ENCODE results near the gene PTGER4. TPM values are rescaled to one million over a fixed set of nuclear protein-coding genes. Genes with fewer than 3 reads are reported as not detected.
A peak's percentile ranks its signal among the peaks of the same experiment; 100 is the strongest.

PTGER4 gene
- polyA plus RNA-seq, 1 donor from 2014 or later = 24.9 TPM

GRCh38 chr5:40678460-40679147, 1.1 kb upstream of the PTGER4 start:
- peak overlapping the region; percentile 95 to 99 (median 99) for H3K4me3 Mint-ChIP-seq
- H3K9me3 Mint-ChIP-seq = no peaks in the 10 kb centered on the region
- H3K36me3 Mint-ChIP-seq = no peaks in the 10 kb centered on the region
- peak overlapping the region; percentile 80 to 98 (median 91) for H3K27ac Mint-ChIP-seq
- peaks cover 27 to 37% (median 34%) of the 10 kb centered on the region in 3 donors for H3K4me1 Mint-ChIP-seq
- no peaks in the 10 kb centered on the region for H3K27me3 Mint-ChIP-seq

- no peaks in the 10 kb centered on the region for H3K27me3 Mint-ChIP-seq
- H3K4me3 Mint-ChIP-seq = peak overlapping the region; percentile 95 to 99 (median 99)
- peak overlapping the region; percentile 80 to 98 (median 91) for H3K27ac Mint-ChIP-seq
- H3K9me3 Mint-ChIP-seq = no peaks in the 10 kb centered on the region
- H3K4me1 Mint-ChIP-seq = peaks cover 30 to 43% (median 39%) of the 10 kb centered on the region in 3 donors
- no peaks in the 10 kb centered on the region for H3K36me3 Mint-ChIP-seq
Measured at GRCh38 chr5:40679148-40679912, 385 bp upstream of the PTGER4 start.

GRCh38 chr5:40680741-40681362, 1.1 kb downstream of the PTGER4 start:
- peak overlapping the region; percentile 95 to 99 (median 99) for H3K4me3 Mint-ChIP-seq
- H3K4me1 Mint-ChIP-seq = peaks cover 42 to 54% (median 50%) of the 10 kb centered on the region in 3 donors
- H3K9me3 Mint-ChIP-seq = no peaks in the 10 kb centered on the region
- H3K36me3 Mint-ChIP-seq = no peaks in the 10 kb centered on the region
- no peaks in the 10 kb centered on the region for H3K27me3 Mint-ChIP-seq
- peak overlapping the region; percentile 80 to 98 (median 92) for H3K27ac Mint-ChIP-seq

GRCh38 chr5:40681363-40682153, 1.8 kb downstream of the PTGER4 start:
- Mint-ChIP-seq H3K36me3 (no peaks in the 10 kb centered on the region), H3K4me3 (peak overlapping the region; percentile 95 to 99 (median 99)), H3K4me1 (peaks cover 49 to 58% (median 57%) of the 10 kb centered on the region in 3 donors), H3K9me3 (no peaks in the 10 kb centered on the region), H3K27me3 (no peaks in the 10 kb centered on the region), H3K27ac (peak overlapping the region; percentile 80 to 98 (median 92))

GRCh38 chr5:40682154-40683017, 2.7 kb downstream of the PTGER4 start:
- Mint-ChIP-seq H3K4me3 (peak overlapping the region; percentile 95 to 99 (median 99)), H3K9me3 (no peaks in the 10 kb centered on the region), H3K4me1 (peaks cover 48 to 61% (median 56%) of the 10 kb centered on the region in 3 donors), H3K27ac (peak overlapping the region; percentile 80 to 98 (median 92)), H3K36me3 (no peaks in the 10 kb centered on the region), H3K27me3 (no peaks in the 10 kb centered on the region)

- peak overlapping the region; percentile 57 to 92 (median 80) for H3K27ac Mint-ChIP-seq
- no peaks in the 10 kb centered on the region for H3K9me3 Mint-ChIP-seq
- no peaks in the 10 kb centered on the region for H3K36me3 Mint-ChIP-seq
- no peaks in the 10 kb centered on the region for H3K27me3 Mint-ChIP-seq
- H3K4me3 Mint-ChIP-seq = peak overlapping the region; percentile 95 to 99 (median 99)
- peaks cover 51 to 67% (median 63%) of the 10 kb centered on the region in 3 donors for H3K4me1 Mint-ChIP-seq
Measured at GRCh38 chr5:40683305-40683704, 3.6 kb downstream of the PTGER4 start.

- H3K9me3 Mint-ChIP-seq = no peaks in the 10 kb centered on the region
- H3K4me3 Mint-ChIP-seq = peak overlapping the region in 2 of 4 donors; percentile 3 to 44
- no peaks in the 10 kb centered on the region for H3K27me3 Mint-ChIP-seq
- peaks cover 48 to 61% (median 56%) of the 10 kb centered on the region in 3 donors for H3K4me1 Mint-ChIP-seq
- no peaks in the 10 kb centered on the region for H3K36me3 Mint-ChIP-seq
- H3K27ac Mint-ChIP-seq = peak overlapping the region in 1 of 3 donors; percentile 49
Measured at GRCh38 chr5:40685193-40685592, 5.5 kb downstream of the PTGER4 start.

GRCh38 chr5:40685976-40686486, 6.3 kb downstream of the PTGER4 start:
- Mint-ChIP-seq H3K36me3 (no peaks in the 10 kb centered on the region), H3K4me1 (peaks cover 46 to 58% (median 51%) of the 10 kb centered on the region in 3 donors), H3K27me3 (no peaks in the 10 kb centered on the region), H3K27ac (peak overlapping the region; percentile 37 to 68 (median 49)), H3K4me3 (peak overlapping the region; percentile 3 to 88 (median 48)), H3K9me3 (no peaks in the 10 kb centered on the region)

- Mint-ChIP-seq H3K36me3 (no peaks in the 10 kb centered on the region), H3K27me3 (no peaks in the 10 kb centered on the region), H3K27ac (peak overlapping the region; percentile 23 to 61 (median 55)), H3K9me3 (no peaks in the 10 kb centered on the region), H3K4me1 (peaks cover 39 to 49% (median 46%) of the 10 kb centered on the region in 3 donors), H3K4me3 (peak overlapping the region; percentile 30 to 88 (median 66))
Measured at GRCh38 chr5:40687321-40687720, 7.6 kb downstream of the PTGER4 start.

GRCh38 chr5:40688127-40688761, 8.5 kb downstream of the PTGER4 start:
- peak overlapping the region in 3 of 4 donors; percentile 39 to 80 (median 42) for H3K4me3 Mint-ChIP-seq
- peak overlapping the region in 1 of 3 donors; percentile 57 for H3K27ac Mint-ChIP-seq
- no peaks in the 10 kb centered on the region for H3K36me3 Mint-ChIP-seq
- no peaks in the 10 kb centered on the region for H3K27me3 Mint-ChIP-seq
- H3K9me3 Mint-ChIP-seq = no peaks in the 10 kb centered on the region
- H3K4me1 Mint-ChIP-seq = peaks cover 35 to 40% (median 38%) of the 10 kb centered on the region in 3 donors

- Mint-ChIP-seq H3K27me3 (no peaks in the 10 kb centered on the region), H3K9me3 (no peaks in the 10 kb centered on the region), H3K4me1 (peaks cover 30 to 34% (median 32%) of the 10 kb centered on the region in 3 donors), H3K36me3 (no peaks in the 10 kb centered on the region), H3K27ac (peak overlapping the region in 1 of 3 donors; percentile 22), H3K4me3 (no peak overlapping the region)
Measured at GRCh38 chr5:40688996-40689395, 9.3 kb downstream of the PTGER4 start.

GRCh38 chr5:40689438-40689837, 9.7 kb downstream of the PTGER4 start:
- Mint-ChIP-seq H3K9me3 (no peaks in the 10 kb centered on the region), H3K27ac (peak overlapping the region in 1 of 3 donors; percentile 22), H3K4me1 (peaks cover 28 to 30% (median 29%) of the 10 kb centered on the region in 3 donors), H3K27me3 (no peaks in the 10 kb centered on the region), H3K36me3 (no peaks in the 10 kb centered on the region), H3K4me3 (no peak overlapping the region)

- H3K4me1 Mint-ChIP-seq = peaks cover 22 to 25% (median 24%) of the 10 kb centered on the region in 3 donors
- no peaks in the 10 kb centered on the region for H3K27me3 Mint-ChIP-seq
- no peaks in the 10 kb centered on the region for H3K36me3 Mint-ChIP-seq
- no peaks in the 10 kb centered on the region for H3K9me3 Mint-ChIP-seq
- no peak overlapping the region for H3K27ac Mint-ChIP-seq
- H3K4me3 Mint-ChIP-seq = peak overlapping the region in 1 of 4 donors; percentile 37
Measured at GRCh38 chr5:40690267-40690666, 10.6 kb downstream of the PTGER4 start.
